ENCODE measurements around the gene DRC7. TPM values are rescaled to one million over a fixed set of nuclear protein-coding genes. Genes with fewer than 3 reads are reported as not detected.
"Not testable (repeated sequence)": the region's sequence is repeated elsewhere in the genome, so short reads cannot be mapped to it uniquely, and the experiment has no call there.

Gene DRC7
- total and polyA plus RNA-seq, 4 donors = 0.06 to 1.8 (median 0.08) TPM; not detected in 1

DNA sequence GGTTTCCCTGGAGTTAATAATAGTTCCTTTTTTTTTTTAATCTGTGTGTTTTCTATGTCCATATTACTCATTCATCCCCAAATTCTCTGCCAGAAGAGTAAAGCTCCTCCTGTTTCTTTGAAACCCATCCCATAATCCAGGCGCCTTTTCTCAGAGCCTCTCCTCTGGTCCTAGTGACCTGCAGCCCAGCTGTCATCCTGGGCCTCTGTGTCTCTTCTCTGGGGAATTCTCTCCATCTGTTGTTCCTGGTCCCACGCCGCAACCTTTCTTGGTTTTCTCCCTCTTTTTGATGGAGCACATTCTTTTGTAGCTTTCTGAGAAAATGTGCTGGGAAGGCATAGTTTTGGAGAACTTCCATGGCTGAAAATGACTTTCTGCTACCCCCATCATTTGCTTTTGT, 51.2 kb downstream of the DRC7 start:
- H3K4me3 ChIP-seq (ENCODE audit: low read depth in 1 of 3, low read length in 3 of 3) = no peak overlapping the region
- no peak overlapping the region for H3K9ac ChIP-seq (ENCODE audit: low read depth in 1 of 2, low read length in 2 of 2)
- WGBS = 97% methylated on average over 3 of the region's 3 CpGs
- no peak overlapping the region for H3K27ac ChIP-seq (ENCODE audit: low read depth in 1 of 2, low read length in 2 of 2)
- TF ChIP-seq FOXA1 (IDR thresholded peaks at IDR 0.05) (no peak), RXRA (IDR thresholded peaks at IDR 0.05) (no peak), YY1 (IDR thresholded peaks at IDR 0.05) (no peak), TAF1 (conservative IDR thresholded peaks at IDR 0.05) (no peak), NR2F2 (IDR thresholded peaks at IDR 0.05) (no peak), JUND (IDR thresholded peaks at IDR 0.05) (no peak), ZBTB33 (IDR thresholded peaks at IDR 0.05) (no peak), RAD21 (IDR thresholded peaks at IDR 0.05) (no peak), SP1 (IDR thresholded peaks at IDR 0.05) (no peak), EGR1 (IDR thresholded peaks at IDR 0.05; ENCODE audit: low read depth in 2 of 2) (no peak), HNF4G (IDR thresholded peaks at IDR 0.05) (no peak), GABPA (IDR thresholded peaks at IDR 0.05 in 1 of 2, conservative IDR thresholded peaks at IDR 0.05 in 1 of 2) (no peak), FOXA2 (IDR thresholded peaks at IDR 0.05) (no peak), HNF4A (conservative IDR thresholded peaks at IDR 0.05) (no peak), ATF3 (IDR thresholded peaks at IDR 0.05) (no peak), MAX (IDR thresholded peaks at IDR 0.05) (no peak)
- TF ChIP-seq, protein P1, sequence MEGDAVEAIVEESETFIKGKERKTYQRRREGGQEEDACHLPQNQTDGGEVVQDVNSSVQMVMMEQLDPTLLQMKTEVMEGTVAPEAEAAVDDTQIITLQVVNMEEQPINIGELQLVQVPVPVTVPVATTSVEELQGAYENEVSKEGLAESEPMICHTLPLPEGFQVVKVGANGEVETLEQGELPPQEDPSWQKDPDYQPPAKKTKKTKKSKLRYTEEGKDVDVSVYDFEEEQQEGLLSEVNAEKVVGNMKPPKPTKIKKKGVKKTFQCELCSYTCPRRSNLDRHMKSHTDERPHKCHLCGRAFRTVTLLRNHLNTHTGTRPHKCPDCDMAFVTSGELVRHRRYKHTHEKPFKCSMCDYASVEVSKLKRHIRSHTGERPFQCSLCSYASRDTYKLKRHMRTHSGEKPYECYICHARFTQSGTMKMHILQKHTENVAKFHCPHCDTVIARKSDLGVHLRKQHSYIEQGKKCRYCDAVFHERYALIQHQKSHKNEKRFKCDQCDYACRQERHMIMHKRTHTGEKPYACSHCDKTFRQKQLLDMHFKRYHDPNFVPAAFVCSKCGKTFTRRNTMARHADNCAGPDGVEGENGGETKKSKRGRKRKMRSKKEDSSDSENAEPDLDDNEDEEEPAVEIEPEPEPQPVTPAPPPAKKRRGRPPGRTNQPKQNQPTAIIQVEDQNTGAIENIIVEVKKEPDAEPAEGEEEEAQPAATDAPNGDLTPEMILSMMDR (IDR thresholded peaks at IDR 0.05; ENCODE audit: low read depth, low read length, missing input control) = no peak
- TF ChIP-seq, protein P2, sequence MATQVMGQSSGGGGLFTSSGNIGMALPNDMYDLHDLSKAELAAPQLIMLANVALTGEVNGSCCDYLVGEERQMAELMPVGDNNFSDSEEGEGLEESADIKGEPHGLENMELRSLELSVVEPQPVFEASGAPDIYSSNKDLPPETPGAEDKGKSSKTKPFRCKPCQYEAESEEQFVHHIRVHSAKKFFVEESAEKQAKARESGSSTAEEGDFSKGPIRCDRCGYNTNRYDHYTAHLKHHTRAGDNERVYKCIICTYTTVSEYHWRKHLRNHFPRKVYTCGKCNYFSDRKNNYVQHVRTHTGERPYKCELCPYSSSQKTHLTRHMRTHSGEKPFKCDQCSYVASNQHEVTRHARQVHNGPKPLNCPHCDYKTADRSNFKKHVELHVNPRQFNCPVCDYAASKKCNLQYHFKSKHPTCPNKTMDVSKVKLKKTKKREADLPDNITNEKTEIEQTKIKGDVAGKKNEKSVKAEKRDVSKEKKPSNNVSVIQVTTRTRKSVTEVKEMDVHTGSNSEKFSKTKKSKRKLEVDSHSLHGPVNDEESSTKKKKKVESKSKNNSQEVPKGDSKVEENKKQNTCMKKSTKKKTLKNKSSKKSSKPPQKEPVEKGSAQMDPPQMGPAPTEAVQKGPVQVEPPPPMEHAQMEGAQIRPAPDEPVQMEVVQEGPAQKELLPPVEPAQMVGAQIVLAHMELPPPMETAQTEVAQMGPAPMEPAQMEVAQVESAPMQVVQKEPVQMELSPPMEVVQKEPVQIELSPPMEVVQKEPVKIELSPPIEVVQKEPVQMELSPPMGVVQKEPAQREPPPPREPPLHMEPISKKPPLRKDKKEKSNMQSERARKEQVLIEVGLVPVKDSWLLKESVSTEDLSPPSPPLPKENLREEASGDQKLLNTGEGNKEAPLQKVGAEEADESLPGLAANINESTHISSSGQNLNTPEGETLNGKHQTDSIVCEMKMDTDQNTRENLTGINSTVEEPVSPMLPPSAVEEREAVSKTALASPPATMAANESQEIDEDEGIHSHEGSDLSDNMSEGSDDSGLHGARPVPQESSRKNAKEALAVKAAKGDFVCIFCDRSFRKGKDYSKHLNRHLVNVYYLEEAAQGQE (IDR thresholded peaks at IDR 0.05) = no peak
- H3K9me3 ChIP-seq (ENCODE audit: control insufficient read depth in 4 of 4, low read length in 3 of 4) = no peaks in the 10 kb centered on the region
- H3K27me3 ChIP-seq (ENCODE audit: control insufficient read depth in 4 of 4, insufficient read depth in 4 of 4, low read length in 3 of 4) = no peaks in the 10 kb centered on the region
- H3K4me1 ChIP-seq (ENCODE audit: control insufficient read depth in 4 of 4, insufficient read depth in 4 of 4, low read length in 3 of 4) = no peaks in the 10 kb centered on the region
- H3K36me3 ChIP-seq (ENCODE audit: control insufficient read depth in 4 of 4, insufficient read depth in 3 of 4, low read depth in 1 of 4, low read length in 3 of 4) = peaks cover 0 to 3% (median 0%) of the 10 kb centered on the region in 4 donors
- DNase-seq (ENCODE audit: low spot score) = no peak

DNA sequence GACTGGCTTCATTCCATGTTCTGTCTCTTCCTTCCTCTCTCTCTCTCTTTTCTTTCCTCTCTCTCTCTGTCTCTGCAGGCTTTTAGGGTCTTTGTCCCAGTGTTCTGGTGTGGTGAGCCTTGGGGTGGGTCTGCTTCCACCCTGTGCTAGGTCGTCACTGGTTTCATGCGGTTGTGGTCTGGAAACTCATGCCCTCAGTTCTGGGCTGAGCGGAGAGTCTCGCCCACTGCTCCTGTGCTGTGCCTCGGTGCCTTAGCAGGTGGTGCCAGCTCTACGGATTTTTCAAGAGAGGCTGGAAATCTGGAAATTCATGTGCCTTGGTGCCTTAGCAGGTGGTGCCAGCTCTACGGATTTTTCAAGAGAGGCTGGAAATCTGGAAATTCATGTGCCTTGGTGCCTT, 51.7 kb downstream of the DRC7 start:
- H3K4me1 ChIP-seq (ENCODE audit: control insufficient read depth in 4 of 4, insufficient read depth in 4 of 4, low read length in 3 of 4); H3K27ac ChIP-seq (ENCODE audit: low read depth in 1 of 2, low read length in 2 of 2); H3K4me3 ChIP-seq (ENCODE audit: low read depth in 1 of 3, low read length in 3 of 3); DNase-seq (ENCODE audit: low spot score); H3K9me3 ChIP-seq (ENCODE audit: control insufficient read depth in 4 of 4, low read length in 3 of 4); H3K36me3 ChIP-seq (ENCODE audit: control insufficient read depth in 4 of 4, insufficient read depth in 3 of 4, low read depth in 1 of 4, low read length in 3 of 4); H3K27me3 ChIP-seq (ENCODE audit: control insufficient read depth in 4 of 4, insufficient read depth in 4 of 4, low read length in 3 of 4); H3K9ac ChIP-seq (ENCODE audit: low read depth in 1 of 2, low read length in 2 of 2): not testable (repeated sequence)
- 95% methylated on average over 7 of the region's 7 CpGs for WGBS
